ENCODE data around the gene PRR23E.

PRR23E gene

DNA sequence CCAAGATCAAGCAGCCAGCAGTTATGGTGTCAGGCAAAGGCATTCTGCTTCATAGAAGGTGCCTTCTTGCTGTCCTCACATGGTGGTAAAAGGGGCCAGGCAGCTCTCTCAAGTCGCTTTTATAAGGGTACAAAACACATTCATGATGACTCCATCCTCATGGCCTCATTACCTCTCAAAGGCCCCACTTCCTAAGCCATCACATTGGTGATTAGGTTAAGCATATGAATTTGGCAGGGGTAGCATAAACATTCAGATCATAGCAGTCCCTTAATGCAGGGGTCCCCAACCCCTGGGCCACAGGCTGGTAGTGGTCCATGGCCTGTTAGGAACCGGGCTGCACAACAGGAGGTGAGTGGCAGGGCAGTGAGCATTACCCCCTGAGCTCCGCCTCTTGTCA, 42.8 kb downstream of the PRR23E start:
- no peak for DNase-seq

DNA sequence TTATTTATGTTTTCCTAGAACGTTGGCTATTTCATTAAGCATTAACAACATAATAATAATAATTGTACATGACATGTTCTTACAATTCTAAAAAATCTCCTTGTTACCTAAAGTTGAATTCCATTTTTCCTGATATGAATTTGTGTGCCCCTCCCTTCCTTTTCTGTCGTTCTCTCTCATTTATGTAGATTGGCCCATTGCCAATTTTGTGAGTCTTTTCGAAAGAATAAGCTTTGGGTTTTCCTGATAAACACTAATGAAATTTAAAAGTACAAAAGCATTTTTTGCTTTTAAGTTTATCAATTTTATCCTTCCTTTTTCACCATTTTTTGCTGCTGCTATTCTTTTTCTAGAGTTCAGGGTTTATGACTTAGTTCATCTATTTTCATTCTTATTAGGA, 44.9 kb downstream of the PRR23E start:
- no peak for DNase-seq

DNA sequence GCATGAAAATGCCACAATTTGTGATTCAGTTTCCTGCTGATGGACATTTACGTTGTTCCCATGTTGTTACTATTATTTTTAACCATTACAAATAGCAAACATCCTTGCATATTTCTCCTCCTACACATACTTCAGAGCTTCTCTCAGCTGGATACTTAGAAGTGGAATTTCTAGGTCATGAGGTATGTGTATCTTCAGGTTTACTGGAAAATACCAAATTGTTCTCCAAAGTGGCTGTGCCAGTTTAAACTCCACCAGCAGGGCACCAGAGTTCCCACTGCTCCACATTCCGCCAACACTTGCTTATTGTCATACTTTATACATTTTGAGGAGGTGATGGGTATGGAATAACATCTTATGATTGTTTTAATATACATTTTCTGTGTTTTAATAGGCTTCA, 45.7 kb downstream of the PRR23E start:
- no peak for DNase-seq

DNA sequence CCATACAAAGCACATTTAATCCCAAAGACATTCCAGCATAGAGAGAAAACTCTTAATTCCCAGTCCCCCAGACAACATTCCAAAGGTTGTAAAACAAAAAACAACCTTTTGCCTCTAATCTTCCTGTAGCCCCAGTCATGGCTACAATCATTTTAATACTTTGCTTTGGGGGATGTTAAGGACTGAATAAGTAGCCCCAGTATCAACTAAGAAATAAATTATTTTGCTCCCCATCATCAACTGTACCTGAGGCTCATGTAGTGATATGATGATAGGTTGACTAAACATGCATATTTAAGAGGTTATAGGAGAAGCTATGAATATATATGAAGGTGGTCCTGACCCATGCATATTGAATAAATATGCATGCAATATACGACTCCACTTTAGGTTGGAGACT, 54.4 kb downstream of the PRR23E start:
- DNase-seq, result no peak

Data from NCI-H524 (cell line).